H9 (cell line): Measurements from ENCODE around the gene VRK3. TPM values are rescaled to one million over a fixed set of nuclear protein-coding genes. Genes with fewer than 3 reads are reported as not detected.

ENCODE experiments used
- DNase-seq: peaks from one replicate; pipeline ENCODE4 v3.0.0-alpha.2; 2017
- H2AFZ ChIP-seq: one replicate; pipeline ENCODE4 v1.6.1; 2013; ENCODE audit warnings: mild to moderate bottlenecking, low read length, control low read depth, moderate library complexity
- H2AK5ac ChIP-seq: 2 replicates; pipeline ENCODE4 v1.6.1; 2013; ENCODE audit warnings: low read length, control low read depth, mixed read lengths; ENCODE audit not compliant: insufficient read length
- H2BK120ac ChIP-seq: one replicate; pipeline ENCODE4 v1.6.1; 2013; ENCODE audit warnings: low read depth, mild to moderate bottlenecking, low read length, control low read depth, inconsistent platforms; ENCODE audit not compliant: poor library complexity, severe bottlenecking
- H2BK12ac ChIP-seq: 2 replicates; pipeline ENCODE4 v1.6.1; 2013; ENCODE audit warnings: low read length, control low read depth, mixed read lengths, low read depth; ENCODE audit not compliant: insufficient read length
- H2BK15ac ChIP-seq: 2 replicates; pipeline ENCODE4 v1.6.1; 2013; ENCODE audit warnings: low read depth, low read length, control low read depth
- H2BK20ac ChIP-seq: one replicate; pipeline ENCODE4 v1.6.1; 2013; ENCODE audit warnings: low read depth, mild to moderate bottlenecking, low read length, control low read depth, inconsistent platforms; ENCODE audit not compliant: poor library complexity, severe bottlenecking
- H2BK5ac ChIP-seq: 2 replicates; pipeline ENCODE4 v1.6.1; 2013; ENCODE audit warnings: low read length, control low read depth, mixed read lengths; ENCODE audit not compliant: insufficient read length
- H3K14ac ChIP-seq: 2 replicates; pipeline ENCODE4 v1.6.1; 2013; ENCODE audit warnings: low read length, control low read depth; ENCODE audit not compliant: insufficient read depth
- H3K18ac ChIP-seq: 2 replicates; pipeline ENCODE4 v1.6.1; 2013; ENCODE audit warnings: low read depth, mild to moderate bottlenecking, mixed read lengths, low read length, control low read depth; ENCODE audit not compliant: insufficient read length
- H3K23ac ChIP-seq: 2 replicates; pipeline ENCODE4 v1.6.1; 2013; ENCODE audit warnings: low read length, control low read depth, mixed read lengths, low read depth; ENCODE audit not compliant: insufficient read length
- H3K23me2 ChIP-seq: 2 replicates; pipeline ENCODE4 v1.6.1; 2013; ENCODE audit warnings: low read depth, mild to moderate bottlenecking, mixed read lengths, low read length, control low read depth; ENCODE audit not compliant: insufficient read length, poor library complexity, severe bottlenecking
- H3K27ac ChIP-seq: 2 replicates; pipeline ENCODE4 v1.5.1; 2013; ENCODE audit warnings: low read length, control low read depth, mixed read lengths, low read depth; ENCODE audit not compliant: insufficient read length
- H3K27me3 ChIP-seq: 2 replicates; pipeline ENCODE4 v1.6.1; 2013; ENCODE audit warnings: low read length, control low read depth, inconsistent platforms; ENCODE audit not compliant: insufficient read depth
- H3K4ac ChIP-seq: 2 replicates; pipeline ENCODE4 v1.6.1; 2013; ENCODE audit warnings: low read depth, mild to moderate bottlenecking, control low read depth, inconsistent platforms, low read length, moderate library complexity
- H3K4me1 ChIP-seq: 2 replicates; pipeline ENCODE4 v1.6.1; 2013; ENCODE audit warnings: low read length, control low read depth, inconsistent platforms; ENCODE audit not compliant: insufficient read depth
- H3K4me2 ChIP-seq: 2 replicates; pipeline ENCODE4 v1.6.1; 2013; ENCODE audit warnings: low read length, control low read depth, mixed read lengths; ENCODE audit not compliant: insufficient read length, insufficient read depth
- H3K56ac ChIP-seq: 2 replicates; pipeline ENCODE4 v1.6.1; 2013; ENCODE audit warnings: low read depth, mild to moderate bottlenecking, mixed read lengths, low read length, control low read depth; ENCODE audit not compliant: insufficient read length
- H3K79me1 ChIP-seq: 2 replicates; pipeline ENCODE4 v1.6.1; 2013; ENCODE audit warnings: low read depth, mild to moderate bottlenecking, moderate library complexity, low read length, control low read depth, inconsistent platforms; ENCODE audit not compliant: insufficient read depth, poor library complexity, severe bottlenecking
- H3K79me2 ChIP-seq: 2 replicates; pipeline ENCODE4 v1.6.1; 2013; ENCODE audit warnings: low read length, control low read depth, inconsistent platforms; ENCODE audit not compliant: insufficient read depth
- H3K9ac ChIP-seq: 2 replicates; pipeline ENCODE4 v1.6.1; 2013; ENCODE audit warnings: low read length, control low read depth, mixed read lengths; ENCODE audit not compliant: insufficient read length; ENCODE audit errors: extremely low read depth
- H3K9me3 ChIP-seq: one replicate; pipeline ENCODE4 v1.6.1; 2013; ENCODE audit warnings: low read depth, low read length, inconsistent platforms; ENCODE audit not compliant: control insufficient read depth
- H3T11ph ChIP-seq: one replicate; pipeline ENCODE4 v1.6.1; 2013; ENCODE audit warnings: mild to moderate bottlenecking, low read length, control low read depth, inconsistent platforms
- H4K20me1 ChIP-seq: one replicate; pipeline ENCODE4 v1.6.1; 2013; ENCODE audit not compliant: control insufficient read depth, insufficient read length, insufficient read depth
- H4K5ac ChIP-seq: 2 replicates; pipeline ENCODE4 v1.6.1; 2013; ENCODE audit warnings: low read depth, mild to moderate bottlenecking, mixed read lengths, low read length, control low read depth; ENCODE audit not compliant: insufficient read length
- H4K8ac ChIP-seq: replicated peaks from 2 replicates; pipeline ENCODE4 v1.6.1; 2013; ENCODE audit warnings: low read length, control low read depth, mixed read lengths, low read depth; ENCODE audit not compliant: insufficient read length
- H4K91ac ChIP-seq: 2 replicates; pipeline ENCODE4 v1.6.1; 2013; ENCODE audit warnings: low read depth, mild to moderate bottlenecking, moderate library complexity, mixed read lengths, low read length, control low read depth; ENCODE audit not compliant: insufficient read length
- H3K27ac Mint-ChIP-seq, 3 experiments: 2 replicates in 2 of 3; 3 replicates in 1 of 3; pipeline ENCODE4 v1.8.0; 2020 to 2021; ENCODE audit warnings: mixed read lengths in 3 of 3, mild to moderate bottlenecking in 1 of 3, moderate library complexity in 1 of 3
- H3K27me3 Mint-ChIP-seq: 2 replicates; pipeline ENCODE4 v1.8.0; 2021; ENCODE audit warnings: low read depth, mild to moderate bottlenecking, moderate library complexity, mixed read lengths
- H3K36me3 Mint-ChIP-seq, 3 experiments: 2 replicates in 2 of 3; 3 replicates in 1 of 3; pipeline ENCODE4 v1.8.0; 2020 to 2021; ENCODE audit warnings: low read depth in 3 of 3, mixed read lengths in 3 of 3; ENCODE audit not compliant: insufficient read depth in 1 of 3
- H3K4me1 Mint-ChIP-seq, 2 experiments: 2 replicates each; pipeline ENCODE4 v1.8.0; 2020; ENCODE audit warnings: mixed read lengths in 2 of 2
- H3K4me3 Mint-ChIP-seq, 2 experiments: 2 replicates in 1 of 2; 3 replicates in 1 of 2; pipeline ENCODE4 v1.8.0; 2020 to 2021; ENCODE audit warnings: mild to moderate bottlenecking in 2 of 2, mixed read lengths in 2 of 2, moderate library complexity in 1 of 2
- H3K9me3 Mint-ChIP-seq, 2 experiments: 2 replicates in 1 of 2; 3 replicates in 1 of 2; pipeline ENCODE4 v1.8.0; 2020; ENCODE audit warnings: mild to moderate bottlenecking in 2 of 2, mixed read lengths in 2 of 2, moderate library complexity in 1 of 2
- CTCF ChIP-seq: fragments of 200-600 bp; sonication (generic); conservative IDR thresholded peaks from 3 replicates; pipeline ENCODE4 v1.8.0; 2021; ENCODE audit warnings: antibody characterized with exemption, mild to moderate bottlenecking
- WGBS: extraction: QIAGEN DNeasy Blood & Tissue Kit; methylation state at CpG from one replicate; pipeline ENCODE4 v1.1.7; 2013; ENCODE audit warnings: missing lambda C conversion rate, low lambda C conversion rate, mixed read lengths; ENCODE audit not compliant: insufficient read length; ENCODE audit errors: extremely low coverage; 5-methylcytosine and 5-hydroxymethylcytosine counted together
- total RNA-seq: library from RNA; stranded (reverse); gene quantifications from 2 replicates; pipeline ENCODE4 v1.2.1, GENCODE V29; 2021

The VRK3 gene
- total RNA-seq, 1 experiment from 2014 or later = 33.5 TPM

DNA sequence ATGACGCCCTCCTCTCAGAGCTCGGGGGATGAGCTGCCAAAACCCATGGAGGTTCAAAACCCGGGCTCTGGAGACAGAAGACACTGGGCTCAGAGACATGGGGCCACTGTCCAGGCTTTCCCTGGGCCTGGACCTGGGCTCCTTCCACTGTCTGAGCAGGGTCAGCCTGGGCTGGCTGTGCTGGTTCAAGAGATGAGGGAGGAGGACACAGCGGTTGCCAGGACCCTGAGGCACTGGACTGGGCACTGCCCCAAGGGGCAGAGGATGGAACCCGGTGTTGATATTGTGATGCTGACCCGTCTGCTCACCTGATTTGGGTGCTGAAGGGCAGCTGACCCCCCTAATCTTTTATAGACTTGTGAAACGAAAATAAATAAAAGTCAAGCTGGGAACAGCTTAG is 50.1 kb downstream of the VRK3 start:
- DNase-seq = no peak
- no peak for TF ChIP-seq CTCF
- Histone ChIP-seq H2AK5ac (no peak overlapping the region), H3K4me2 (no peak overlapping the region), H3T11ph (no peak overlapping the region), H3K14ac (no peak overlapping the region), H3K9ac (no peak overlapping the region), H3K18ac (no peak overlapping the region), H3K4me1 (no peaks in the 10 kb centered on the region), H2BK20ac (no peak overlapping the region), H3K4ac (no peak overlapping the region), H3K27ac (no peak overlapping the region), H3K9me3 (no peaks in the 10 kb centered on the region), H2AFZ (no peak overlapping the region), H4K20me1 (no peaks in the 10 kb centered on the region), H3K79me2 (no peaks in the 10 kb centered on the region), H3K23ac (no peak overlapping the region), H4K5ac (no peak overlapping the region), H2BK15ac (no peak overlapping the region), H3K56ac (no peak overlapping the region), H2BK120ac (no peak overlapping the region), H2BK12ac (no peak overlapping the region), H3K27me3 (no peaks in the 10 kb centered on the region), H4K8ac (no peak overlapping the region), H3K23me2 (no peaks in the 10 kb centered on the region), H4K91ac (no peak overlapping the region), H2BK5ac (no peak overlapping the region), H3K79me1 (no peaks in the 10 kb centered on the region)
- H3K36me3 Mint-ChIP-seq = 0 out of 7 replicates have a peak, but pooled peaks cover 0 to 3% (median 0%) of the 10 kb centered on the region in 3 experiments
- H3K4me1 Mint-ChIP-seq = no peaks in the 10 kb centered on the region
- no peak overlapping the region for H3K27ac Mint-ChIP-seq
- H3K9me3 Mint-ChIP-seq = no peaks in the 10 kb centered on the region
- WGBS = no CpG with 5 or more reads among the region's 7 CpGs
- no peak overlapping the region for H3K4me3 Mint-ChIP-seq
- H3K27me3 Mint-ChIP-seq = peaks cover 7% of the 10 kb centered on the region
